Measurements from ENCODE around the gene CTNNA2.

Gene CTNNA2

GRCh38 chr2:80154231-80154915, 641.5 kb downstream of the CTNNA2 start:
- TF ChIP-seq CTCF (IDR thresholded peaks at IDR 0.05), result no peak
- Histone ChIP-seq H3K4me2 (ENCODE audit: low read length) (no peak overlapping the region), H3K27me3 (ENCODE audit: control insufficient read depth, insufficient read depth, low read length) (no peaks in the 10 kb centered on the region), H3K4me1 (no peaks in the 10 kb centered on the region), H2AFZ (no peak overlapping the region), H3K79me2 (no peaks in the 10 kb centered on the region), H3K9ac (no peak overlapping the region), H3K4me3 (ENCODE audit: low read depth, low read length) (no peak overlapping the region), H3K36me3 (ENCODE audit: control insufficient read depth, insufficient read depth, low read length) (no peaks in the 10 kb centered on the region), H3K9me3 (ENCODE audit: control insufficient read depth, low read length) (no peaks in the 10 kb centered on the region), H3K27ac (no peak overlapping the region)

- Histone ChIP-seq H2AFZ (no peak overlapping the region), H3K4me1 (no peaks in the 10 kb centered on the region), H3K9me3 (ENCODE audit: control insufficient read depth, low read length) (no peaks in the 10 kb centered on the region)
Measured at GRCh38 chr2:80164375-80164774, 651.5 kb downstream of the CTNNA2 start.

GRCh38 chr2:80166483-80167171, 653.8 kb downstream of the CTNNA2 start:
- Histone ChIP-seq H2AFZ (no peak overlapping the region), H3K4me3 (ENCODE audit: low read depth, low read length) (no peak overlapping the region), H3K9ac (no peak overlapping the region), H3K27ac (no peak overlapping the region), H3K79me2 (no peaks in the 10 kb centered on the region), H3K27me3 (ENCODE audit: control insufficient read depth, insufficient read depth, low read length) (no peaks in the 10 kb centered on the region), H3K4me1 (no peaks in the 10 kb centered on the region), H3K9me3 (ENCODE audit: control insufficient read depth, low read length) (no peaks in the 10 kb centered on the region), H3K4me2 (ENCODE audit: low read length) (no peak overlapping the region), H3K36me3 (ENCODE audit: control insufficient read depth, insufficient read depth, low read length) (no peaks in the 10 kb centered on the region)
- TF ChIP-seq CTCF (IDR thresholded peaks at IDR 0.05), result no peak

More at GRCh38 chr2:80164375-80164774, 651.5 kb downstream of the CTNNA2 start:
- Histone ChIP-seq H3K79me2 (no peaks in the 10 kb centered on the region), H3K27ac (no peak overlapping the region), H3K9ac (no peak overlapping the region), H3K27me3 (ENCODE audit: control insufficient read depth, insufficient read depth, low read length) (no peaks in the 10 kb centered on the region), H3K4me3 (ENCODE audit: low read depth, low read length) (no peak overlapping the region), H3K4me2 (ENCODE audit: low read length) (no peak overlapping the region), H3K36me3 (ENCODE audit: control insufficient read depth, insufficient read depth, low read length) (no peaks in the 10 kb centered on the region)
- no peak for TF ChIP-seq CTCF (IDR thresholded peaks at IDR 0.05)

- TF ChIP-seq CTCF (IDR thresholded peaks at IDR 0.05), result no peak
- no peak overlapping the region for H3K4me2 ChIP-seq (ENCODE audit: low read length)
- H3K9ac ChIP-seq, result no peak overlapping the region
- no peak overlapping the region for H3K4me3 ChIP-seq (ENCODE audit: low read depth, low read length)
- H2AFZ ChIP-seq, result no peak overlapping the region
- H3K4me1 ChIP-seq, result no peaks in the 10 kb centered on the region
- no peaks in the 10 kb centered on the region for H3K36me3 ChIP-seq (ENCODE audit: control insufficient read depth, insufficient read depth, low read length)
- no peaks in the 10 kb centered on the region for H3K27me3 ChIP-seq (ENCODE audit: control insufficient read depth, insufficient read depth, low read length)
- H3K27ac ChIP-seq, result no peak overlapping the region
- H3K79me2 ChIP-seq, result no peaks in the 10 kb centered on the region
- H3K9me3 ChIP-seq (ENCODE audit: control insufficient read depth, low read length), result no peaks in the 10 kb centered on the region
Measured at GRCh38 chr2:80167284-80167808, 654.5 kb downstream of the CTNNA2 start.

All from parathyroid adenoma (tissue), 2 donors.